Pancreas (tissue), 10 donors: ENCODE data around the gene ATP8B4. TPM values are rescaled to one million over a fixed set of nuclear protein-coding genes. Genes with fewer than 3 reads are reported as not detected.

ENCODE experiments used
- ATAC-seq, 4 donors: fragments of 200-7000 bp; cut with Tn5 transposase; one replicate each; pipeline versions ENCODE4 v1.8.0 to v1.9.1; 2020; ENCODE audit warnings: mild to moderate bottlenecking in 4 of 4, moderate library complexity in 4 of 4
- DNase-seq, 6 donors: peaks; one replicate each; pipeline ENCODE4 v3.0.0-alpha.2; 2020
- FAIRE-seq: peaks from 2 replicates; lab custom pipeline; 2012; peaks lifted over from hg19 to GRCh38; lab: Jason Lieb, UNC
- H3K27ac ChIP-seq, 4 donors: fragments of 200-600 bp; sonication (generic); 1 replicate in 3 of 4; 2 replicates in 1 of 4; pipeline versions ENCODE4 v1.5.0 to v1.8.0; 2020
- H3K27me3 ChIP-seq, 4 donors: fragments of 200-600 bp; one replicate each; pipeline ENCODE4 v1.8.0; 2021
- H3K36me3 ChIP-seq, 3 donors: fragments of 200-600 bp; sonication (generic) in 1 of 3; one replicate each; pipeline versions ENCODE4 v1.5.0 to v1.8.0; 2020 to 2021
- H3K4me1 ChIP-seq, 3 donors: fragments of 200-600 bp; one replicate each; pipeline ENCODE4 v1.8.0; 2021
- H3K4me3 ChIP-seq, 4 donors: fragments of 200-600 bp; sonication (generic) in 2 of 4; one replicate each; pipeline versions ENCODE4 v1.5.0 to v1.8.0; 2020 to 2021
- H3K9me3 ChIP-seq, 4 donors: fragments of 200-600 bp; one replicate each; pipeline ENCODE4 v1.8.0; 2021
- WGBS, 2 donors: extraction: QIAGEN DNeasy Blood & Tissue Kit; methylation state at CpG; one replicate each; pipeline ENCODE4 v1.1.7; 2013; 5-methylcytosine and 5-hydroxymethylcytosine counted together
- intact Hi-C, 3 donors: fragments of 100-400 bp; cut with DNase I; formaldehyde crosslinking; loops; one replicate each; pipeline versions ENCODE4 v1.11.1 to v1.14.2; 2022
- polyA plus RNA-seq, 2 donors: library from polyadenylated mRNA; stranded (reverse); fragments of 200-250 nt; gene quantifications; one replicate each; pipeline ENCODE4 v1.2.3, GENCODE V29; 2013
- total RNA-seq, 6 donors: library from RNA; stranded (reverse); fragmentation: NEBNext Ultra II Directional in 4 of 6; extraction: Animal tissue kit (Norgen Biotek cat#: 25700) in 4 of 6; gene quantifications; one replicate each; pipeline versions ENCODE4 v1.2.1 to v1.2.4, GENCODE V29; 2021 to 2023
- TF ChIP-seq, protein P1 (sequence below), 4 donors: fragments of 200-600 bp; sonication (generic) in 3 of 4; IDR thresholded peaks; one replicate each; pipeline versions ENCODE4 v1.5.0 to v1.8.0; 2021; ENCODE audit warnings: antibody characterized with exemption in 4 of 4
- donor health status: healthy with polysubstance abuse.
- donor health status: DM: no; HTN: no; CAD: no; lungs with moderate emphysema.
- donor health status: DM: no; HTN: no; CAD: no.
- donor health status: control.
- donor health status: control.
- donor health status: Bipolar disorder and iron deficiency.
- donor health status: DM: yes; HTN: yes; CAD: no.
- donor health status: DM: no; HTN: no; CAD: no.
- donor health status: DM: no; HTN: no; CAD: no.
- donor health status: DM: yes; HTN: yes; CAD: no.

Gene ATP8B4
- total and polyA plus RNA-seq, 8 donors: 0.55 to 5.3 (median 0.97) TPM

GRCh38 chr15:49848807-49849206, 270.2 kb downstream of the ATP8B4 start:
- TF ChIP-seq, protein P1, sequence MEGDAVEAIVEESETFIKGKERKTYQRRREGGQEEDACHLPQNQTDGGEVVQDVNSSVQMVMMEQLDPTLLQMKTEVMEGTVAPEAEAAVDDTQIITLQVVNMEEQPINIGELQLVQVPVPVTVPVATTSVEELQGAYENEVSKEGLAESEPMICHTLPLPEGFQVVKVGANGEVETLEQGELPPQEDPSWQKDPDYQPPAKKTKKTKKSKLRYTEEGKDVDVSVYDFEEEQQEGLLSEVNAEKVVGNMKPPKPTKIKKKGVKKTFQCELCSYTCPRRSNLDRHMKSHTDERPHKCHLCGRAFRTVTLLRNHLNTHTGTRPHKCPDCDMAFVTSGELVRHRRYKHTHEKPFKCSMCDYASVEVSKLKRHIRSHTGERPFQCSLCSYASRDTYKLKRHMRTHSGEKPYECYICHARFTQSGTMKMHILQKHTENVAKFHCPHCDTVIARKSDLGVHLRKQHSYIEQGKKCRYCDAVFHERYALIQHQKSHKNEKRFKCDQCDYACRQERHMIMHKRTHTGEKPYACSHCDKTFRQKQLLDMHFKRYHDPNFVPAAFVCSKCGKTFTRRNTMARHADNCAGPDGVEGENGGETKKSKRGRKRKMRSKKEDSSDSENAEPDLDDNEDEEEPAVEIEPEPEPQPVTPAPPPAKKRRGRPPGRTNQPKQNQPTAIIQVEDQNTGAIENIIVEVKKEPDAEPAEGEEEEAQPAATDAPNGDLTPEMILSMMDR (IDR thresholded peaks at IDR 0.05): no peak
- ATAC-seq (no peak), FAIRE-seq (no peak), DNase-seq (no peak)
- Histone ChIP-seq H3K4me3 (no peak overlapping the region), H3K9me3 (no peaks in the 10 kb centered on the region), H3K36me3 (no peaks in the 10 kb centered on the region), H3K27me3 (no peaks in the 10 kb centered on the region), H3K4me1 (no peaks in the 10 kb centered on the region), H3K27ac (no peak overlapping the region)
- 59 to 68% methylated on average over 2 of the region's 2 CpGs for WGBS, 2 donors
- intact Hi-C loops: no loop called here

- Histone ChIP-seq H3K36me3 (no peaks in the 10 kb centered on the region), H3K9me3 (no peaks in the 10 kb centered on the region), H3K27me3 (no peaks in the 10 kb centered on the region), H3K27ac (no peak overlapping the region), H3K4me1 (no peaks in the 10 kb centered on the region), H3K4me3 (no peak overlapping the region)
- FAIRE-seq: no peak
- 47 to 56% methylated on average over 2 of the region's 2 CpGs for WGBS, 2 donors
- no peak for DNase-seq
- no peak for ATAC-seq
- intact Hi-C loops: no loop called here
- TF ChIP-seq, protein P1 (IDR thresholded peaks at IDR 0.05): no peak
These were observed 270.7 kb downstream of the ATP8B4 start for GRCh38 chr15:49848282-49848724.

GRCh38 chr15:49847423-49848281, 271.4 kb downstream of the ATP8B4 start:
- Histone ChIP-seq H3K27ac (no peak overlapping the region), H3K9me3 (no peaks in the 10 kb centered on the region), H3K36me3 (no peaks in the 10 kb centered on the region), H3K4me1 (no peaks in the 10 kb centered on the region), H3K27me3 (no peaks in the 10 kb centered on the region), H3K4me3 (no peak overlapping the region)
- ATAC-seq (no peak), FAIRE-seq (no peak), DNase-seq (no peak)
- intact Hi-C loops: no loop called here
- WGBS, 2 donors: 72 to 86% methylated on average over 5 of the region's 5 CpGs
- TF ChIP-seq, protein P1 (IDR thresholded peaks at IDR 0.05): no peak

GRCh38 chr15:49844390-49844789, 274.6 kb downstream of the ATP8B4 start:
- 30 to 33% methylated on average over 7 of the region's 7 CpGs for WGBS, 2 donors
- no peaks in the 10 kb centered on the region for H3K9me3 ChIP-seq
- no peak for DNase-seq
- FAIRE-seq: no peak
- no peak overlapping the region for H3K27ac ChIP-seq
- ATAC-seq: no peak
- no peak overlapping the region for H3K4me3 ChIP-seq
- intact Hi-C loops: no loop called here
- no peaks in the 10 kb centered on the region for H3K36me3 ChIP-seq
- TF ChIP-seq, protein P1 (IDR thresholded peaks at IDR 0.05): no peak
- no peaks in the 10 kb centered on the region for H3K4me1 ChIP-seq
- no peaks in the 10 kb centered on the region for H3K27me3 ChIP-seq

- Histone ChIP-seq H3K36me3 (no peaks in the 10 kb centered on the region), H3K9me3 (no peaks in the 10 kb centered on the region), H3K4me1 (no peaks in the 10 kb centered on the region), H3K27ac (no peak overlapping the region), H3K27me3 (no peaks in the 10 kb centered on the region), H3K4me3 (no peak overlapping the region)
- intact Hi-C loops: no loop called here
- TF ChIP-seq, protein P1 (IDR thresholded peaks at IDR 0.05): no peak
- no peak for DNase-seq
- 90 to 94% methylated on average over 5 of the region's 5 CpGs for WGBS, 2 donors
- FAIRE-seq: no peak
- ATAC-seq: no peak
These were observed 275.3 kb downstream of the ATP8B4 start for GRCh38 chr15:49843725-49844124.
